ENCODE data around the gene CCNK.

The CCNK gene

DNA sequence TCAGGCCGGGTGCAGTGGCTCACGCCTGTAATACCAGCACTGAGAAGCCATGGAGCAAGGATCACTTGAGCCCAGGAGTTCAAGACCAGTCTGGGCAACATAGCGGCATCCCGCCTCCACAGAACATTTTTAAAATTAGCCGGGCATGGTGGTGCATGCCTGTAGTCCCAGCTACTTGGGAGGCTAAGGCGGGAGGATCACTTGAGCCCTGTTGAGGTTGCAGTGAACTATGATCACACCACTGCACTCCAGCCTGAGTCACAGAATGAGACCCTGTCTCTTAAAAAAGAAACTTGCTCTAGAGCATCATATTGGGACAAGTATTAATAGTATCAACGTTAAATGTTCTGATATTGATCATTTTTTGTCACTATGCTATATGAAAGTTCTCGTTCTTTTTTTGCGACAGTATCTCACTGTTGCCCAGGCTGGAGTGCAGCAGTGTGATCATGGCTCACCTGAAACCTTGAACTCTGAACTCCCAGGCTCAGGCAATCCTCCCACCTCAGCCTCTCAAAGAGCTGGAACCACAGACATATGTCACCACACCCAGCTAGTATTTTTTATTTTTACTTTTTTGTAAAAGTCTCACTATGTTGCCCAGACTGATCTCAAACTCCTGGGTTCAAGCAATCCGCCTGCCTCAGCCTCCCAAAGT, 75.1 kb downstream of the CCNK start:
- DNase-seq (ENCODE audit: low read depth): no peak
- TF ChIP-seq, protein P1, sequence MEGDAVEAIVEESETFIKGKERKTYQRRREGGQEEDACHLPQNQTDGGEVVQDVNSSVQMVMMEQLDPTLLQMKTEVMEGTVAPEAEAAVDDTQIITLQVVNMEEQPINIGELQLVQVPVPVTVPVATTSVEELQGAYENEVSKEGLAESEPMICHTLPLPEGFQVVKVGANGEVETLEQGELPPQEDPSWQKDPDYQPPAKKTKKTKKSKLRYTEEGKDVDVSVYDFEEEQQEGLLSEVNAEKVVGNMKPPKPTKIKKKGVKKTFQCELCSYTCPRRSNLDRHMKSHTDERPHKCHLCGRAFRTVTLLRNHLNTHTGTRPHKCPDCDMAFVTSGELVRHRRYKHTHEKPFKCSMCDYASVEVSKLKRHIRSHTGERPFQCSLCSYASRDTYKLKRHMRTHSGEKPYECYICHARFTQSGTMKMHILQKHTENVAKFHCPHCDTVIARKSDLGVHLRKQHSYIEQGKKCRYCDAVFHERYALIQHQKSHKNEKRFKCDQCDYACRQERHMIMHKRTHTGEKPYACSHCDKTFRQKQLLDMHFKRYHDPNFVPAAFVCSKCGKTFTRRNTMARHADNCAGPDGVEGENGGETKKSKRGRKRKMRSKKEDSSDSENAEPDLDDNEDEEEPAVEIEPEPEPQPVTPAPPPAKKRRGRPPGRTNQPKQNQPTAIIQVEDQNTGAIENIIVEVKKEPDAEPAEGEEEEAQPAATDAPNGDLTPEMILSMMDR (IDR thresholded peaks at IDR 0.05; ENCODE audit: low read length, missing control alignments): no peak
- H3K4me3 ChIP-seq (replicated peaks; ENCODE audit: low read depth, low read length): no peak overlapping the region

DNA sequence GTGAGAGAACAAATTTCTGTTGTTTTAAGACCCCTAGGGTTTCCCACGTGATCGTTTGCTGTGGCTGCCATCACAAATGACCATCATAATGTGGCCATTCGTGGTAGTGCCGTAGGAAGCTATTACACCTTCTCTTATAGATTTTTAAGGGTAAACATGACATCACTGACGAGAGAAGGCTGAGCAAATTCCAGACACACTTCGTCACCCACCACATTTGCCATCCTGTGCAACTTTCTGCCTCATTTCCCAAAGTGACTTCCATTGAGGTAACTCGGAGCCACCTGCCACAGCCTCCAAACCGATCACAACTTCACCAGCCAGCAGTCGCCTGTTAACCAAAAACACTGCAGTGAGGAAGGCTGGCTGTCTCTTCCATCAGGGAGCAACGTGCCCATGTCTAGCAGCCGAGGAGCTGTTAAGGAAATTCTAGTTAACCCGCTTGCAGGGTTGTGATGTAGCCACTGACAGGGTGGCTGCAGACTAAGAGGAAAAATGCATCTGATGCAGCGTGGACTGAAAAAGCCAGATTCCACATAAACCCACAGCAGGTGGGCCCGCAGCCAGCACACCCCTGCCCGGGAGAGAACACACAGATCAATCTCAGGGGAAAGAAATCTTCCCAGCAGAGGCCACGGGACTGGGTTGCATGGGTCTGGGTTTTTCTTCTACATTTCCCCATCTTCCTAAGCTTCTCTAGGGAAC, 78.2 kb downstream of the CCNK start:
- TF ChIP-seq, protein P1 (IDR thresholded peaks at IDR 0.05; ENCODE audit: low read length, missing control alignments): no peak
- DNase-seq (ENCODE audit: low read depth): no peak
- no peak overlapping the region for H3K4me3 ChIP-seq (replicated peaks; ENCODE audit: low read depth, low read length)

DNA sequence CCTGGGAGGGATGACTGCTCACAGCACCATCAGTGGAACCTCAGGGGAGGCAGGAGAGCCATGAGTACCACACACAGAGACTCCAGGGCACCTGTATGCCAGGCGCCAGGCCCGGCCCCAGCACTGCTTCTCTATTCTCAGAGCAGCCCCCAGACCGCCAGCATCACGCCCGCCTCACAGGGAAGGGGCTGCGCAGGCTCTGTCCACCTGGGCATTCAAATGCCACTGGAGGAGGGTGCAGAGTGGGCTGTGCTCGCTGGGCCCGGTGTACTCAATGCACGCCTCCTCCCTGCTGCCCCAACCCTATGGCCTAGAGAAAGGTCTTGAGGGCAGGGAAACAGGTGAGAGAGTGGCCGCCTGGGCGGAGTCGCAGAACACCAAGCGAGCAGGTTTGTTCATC, 79.2 kb downstream of the CCNK start:
- TF ChIP-seq, protein P1 (IDR thresholded peaks at IDR 0.05; ENCODE audit: low read length, missing control alignments): no peak
- DNase-seq (ENCODE audit: low read depth): no peak
- H3K4me3 ChIP-seq (replicated peaks; ENCODE audit: low read depth, low read length): no peak overlapping the region

DNA sequence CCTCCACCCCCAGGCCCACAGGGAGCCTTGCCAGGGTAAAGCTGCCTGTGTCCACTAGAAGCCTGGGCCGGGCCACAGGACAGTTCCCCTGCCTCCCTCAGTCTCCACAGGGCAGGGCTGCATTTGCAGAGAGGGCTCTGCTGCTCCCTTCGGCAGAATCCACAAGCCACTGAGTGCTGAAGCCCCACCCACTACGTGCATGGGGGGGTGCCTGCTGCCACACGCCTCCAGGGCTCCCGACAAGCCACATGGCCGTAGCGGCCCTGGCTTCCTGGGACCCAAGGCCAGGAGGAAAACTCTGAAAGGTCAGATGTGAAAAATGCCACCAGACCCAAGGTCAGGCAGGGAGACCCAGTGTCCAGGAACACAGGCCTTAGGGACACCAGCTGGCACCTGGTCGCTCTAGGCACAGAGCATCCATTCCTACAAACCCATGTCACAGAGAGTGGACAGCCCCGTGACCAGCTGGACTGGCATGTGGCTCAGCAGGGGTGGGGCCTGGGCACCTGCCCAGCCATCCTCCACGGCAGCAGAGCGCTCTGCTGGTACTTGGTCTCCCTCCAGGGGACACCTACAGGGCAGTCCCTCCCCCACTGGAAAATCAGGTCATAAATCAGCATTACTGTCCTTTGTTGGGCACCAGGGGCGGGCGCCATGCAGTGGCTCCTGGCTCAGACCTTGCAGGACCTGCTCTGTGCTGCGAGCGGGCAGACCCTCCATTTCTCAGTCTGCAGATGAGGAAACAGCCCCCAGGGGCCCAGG, 79.9 kb downstream of the CCNK start:
- DNase-seq (ENCODE audit: low read depth): no peak
- H3K4me3 ChIP-seq (replicated peaks; ENCODE audit: low read depth, low read length): no peak overlapping the region
- TF ChIP-seq, protein P1 (IDR thresholded peaks at IDR 0.05; ENCODE audit: low read length, missing control alignments): no peak

DNA sequence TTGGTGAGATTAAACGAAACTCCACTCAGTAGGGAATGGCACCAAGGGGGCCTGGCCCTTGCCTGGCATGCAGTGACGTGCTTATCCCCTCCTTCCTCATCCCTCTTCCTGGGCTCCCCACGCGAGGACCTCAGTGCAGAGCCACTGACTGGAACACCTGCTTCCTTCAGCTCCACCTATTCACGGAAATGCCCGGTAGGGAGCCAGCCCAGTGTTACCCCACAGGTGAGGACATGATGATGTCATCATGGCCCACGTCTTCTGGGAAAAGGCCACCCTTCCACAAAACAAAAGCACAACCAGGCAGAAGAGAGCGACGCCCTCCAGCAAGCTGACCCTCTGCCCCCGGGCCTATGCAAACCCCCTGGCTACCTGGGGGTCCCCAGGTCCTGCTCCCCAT, 80.7 kb downstream of the CCNK start:
- no peak for DNase-seq (ENCODE audit: low read depth)
- H3K4me3 ChIP-seq (replicated peaks; ENCODE audit: low read depth, low read length): no peak overlapping the region
- TF ChIP-seq, protein P1 (IDR thresholded peaks at IDR 0.05; ENCODE audit: low read length, missing control alignments): no peak
